SK-N-MC (cell line): ENCODE measurements around the gene NHS.

Experiments
- EZH2 ChIP-seq: fragments of 200-600 bp; sonication (generic); IDR thresholded peaks from one replicate; pipeline ENCODE4 v1.6.1; 2017; ENCODE audit warnings: antibody characterized with exemption
- FOXP2 ChIP-seq: optimal IDR thresholded peaks from 2 replicates; pipeline ENCODE3; 2011; ENCODE audit warnings: mild to moderate bottlenecking, moderate library complexity; ENCODE audit not compliant: insufficient read depth; ENCODE audit errors: extremely low read length, control extremely low read depth

DNA sequence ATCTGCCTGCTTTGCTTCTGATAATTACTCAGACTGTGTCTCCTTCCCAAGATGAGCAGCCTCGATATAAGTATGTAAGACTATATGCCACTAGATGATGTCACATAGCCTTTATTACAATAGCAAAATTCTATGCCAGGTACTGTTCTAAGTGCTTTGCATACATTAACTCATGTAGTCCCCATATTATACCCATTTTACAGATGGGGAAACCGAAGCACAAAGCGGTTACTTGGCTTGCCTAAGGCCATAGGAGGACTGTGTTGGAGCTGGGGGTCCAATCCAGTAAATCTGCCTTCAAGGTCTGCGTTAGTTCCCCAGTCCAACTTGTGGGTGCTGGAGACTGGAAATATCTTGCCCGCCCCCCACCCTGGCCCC lies 361.5 kb downstream of the NHS start:
- TF ChIP-seq EZH2 (no peak), FOXP2 (no peak)
